Activated naive CD4-positive, alpha-beta T cell treated with anti-CD3 and anti-CD28 coated beads, Interleukin-2, amount 50 U/mL, for 24 hours (primary cell): ENCODE results near the gene MPO.
A peak's percentile ranks its signal among the peaks of the same experiment; 100 is the strongest.

Experiments used
- H3K27ac Mint-ChIP-seq: one replicate; pipeline ENCODE4 v1.8.0; 2021; ENCODE audit warnings: mild to moderate bottlenecking, mixed read lengths
- H3K27me3 Mint-ChIP-seq: one replicate; pipeline ENCODE4 v1.8.0; 2021; ENCODE audit warnings: mixed read lengths
- H3K36me3 Mint-ChIP-seq: one replicate; pipeline ENCODE4 v1.8.0; 2021; ENCODE audit warnings: mixed read lengths
- H3K4me1 Mint-ChIP-seq: one replicate; pipeline ENCODE4 v1.8.0; 2021; ENCODE audit warnings: mixed read lengths
- H3K4me3 Mint-ChIP-seq: one replicate; pipeline ENCODE4 v1.8.0; 2021; ENCODE audit warnings: mild to moderate bottlenecking, mixed read lengths
- H3K9me3 Mint-ChIP-seq: one replicate; pipeline ENCODE4 v1.8.0; 2021; ENCODE audit warnings: mixed read lengths

The MPO gene

GRCh38 chr17:58302919-58303585 is 22.3 kb upstream of the MPO start:
- Mint-ChIP-seq H3K4me3 (no peak overlapping the region), H3K27me3 (no peaks in the 10 kb centered on the region), H3K4me1 (no peaks in the 10 kb centered on the region), H3K27ac (no peak overlapping the region), H3K36me3 (no peaks in the 10 kb centered on the region), H3K9me3 (no peaks in the 10 kb centered on the region)

- no peak overlapping the region for H3K4me3 Mint-ChIP-seq
- no peaks in the 10 kb centered on the region for H3K27me3 Mint-ChIP-seq
- H3K36me3 Mint-ChIP-seq: no peaks in the 10 kb centered on the region
- H3K9me3 Mint-ChIP-seq: no peaks in the 10 kb centered on the region
- no peaks in the 10 kb centered on the region for H3K4me1 Mint-ChIP-seq
- no peak overlapping the region for H3K27ac Mint-ChIP-seq
Observed at GRCh38 chr17:58302171-58302918, 21.6 kb upstream of the MPO start.

GRCh38 chr17:58301504-58302150 is 20.9 kb upstream of the MPO start:
- Mint-ChIP-seq H3K4me1 (no peaks in the 10 kb centered on the region), H3K9me3 (no peaks in the 10 kb centered on the region), H3K4me3 (no peak overlapping the region), H3K27ac (no peak overlapping the region), H3K27me3 (no peaks in the 10 kb centered on the region), H3K36me3 (no peaks in the 10 kb centered on the region)

GRCh38 chr17:58300336-58300735 is 19.6 kb upstream of the MPO start:
- no peaks in the 10 kb centered on the region for H3K36me3 Mint-ChIP-seq
- H3K4me1 Mint-ChIP-seq: no peaks in the 10 kb centered on the region
- no peaks in the 10 kb centered on the region for H3K27me3 Mint-ChIP-seq
- no peak overlapping the region for H3K27ac Mint-ChIP-seq
- no peaks in the 10 kb centered on the region for H3K9me3 Mint-ChIP-seq
- no peak overlapping the region for H3K4me3 Mint-ChIP-seq

- Mint-ChIP-seq H3K36me3 (peaks cover 1% of the 10 kb centered on the region), H3K9me3 (peaks cover 5% of the 10 kb centered on the region), H3K27me3 (peaks cover 2% of the 10 kb centered on the region), H3K27ac (peak overlapping the region; percentile 17), H3K4me1 (no peaks in the 10 kb centered on the region), H3K4me3 (no peak overlapping the region)
Observed at GRCh38 chr17:58294034-58294433, 13.3 kb upstream of the MPO start.

GRCh38 chr17:58291246-58291645 is 10.5 kb upstream of the MPO start:
- H3K9me3 Mint-ChIP-seq: peaks cover 5% of the 10 kb centered on the region
- H3K4me1 Mint-ChIP-seq: no peaks in the 10 kb centered on the region
- peaks cover 1% of the 10 kb centered on the region for H3K36me3 Mint-ChIP-seq
- H3K4me3 Mint-ChIP-seq: no peak overlapping the region
- no peak overlapping the region for H3K27ac Mint-ChIP-seq
- peaks cover 3% of the 10 kb centered on the region for H3K27me3 Mint-ChIP-seq

GRCh38 chr17:58289869-58290268 is 9.1 kb upstream of the MPO start:
- Mint-ChIP-seq H3K36me3 (peaks cover 1% of the 10 kb centered on the region), H3K4me1 (no peaks in the 10 kb centered on the region), H3K4me3 (no peak overlapping the region), H3K27ac (no peak overlapping the region), H3K9me3 (peaks cover 5% of the 10 kb centered on the region), H3K27me3 (peaks cover 3% of the 10 kb centered on the region)

- H3K4me1 Mint-ChIP-seq: no peaks in the 10 kb centered on the region
- no peaks in the 10 kb centered on the region for H3K36me3 Mint-ChIP-seq
- H3K4me3 Mint-ChIP-seq: no peak overlapping the region
- H3K27me3 Mint-ChIP-seq: peaks cover 1% of the 10 kb centered on the region
- no peaks in the 10 kb centered on the region for H3K9me3 Mint-ChIP-seq
- H3K27ac Mint-ChIP-seq: no peak overlapping the region
Observed at GRCh38 chr17:58285422-58285810, 4.7 kb upstream of the MPO start.

- H3K27me3 Mint-ChIP-seq: peaks cover 2% of the 10 kb centered on the region
- H3K4me3 Mint-ChIP-seq: no peak overlapping the region
- peaks cover under 1% of the 10 kb centered on the region for H3K4me1 Mint-ChIP-seq
- H3K27ac Mint-ChIP-seq: no peak overlapping the region
- H3K36me3 Mint-ChIP-seq: no peaks in the 10 kb centered on the region
- no peaks in the 10 kb centered on the region for H3K9me3 Mint-ChIP-seq
Observed at GRCh38 chr17:58284613-58285421, 4.1 kb upstream of the MPO start.

GRCh38 chr17:58283674-58284612 is 3.2 kb upstream of the MPO start:
- H3K4me3 Mint-ChIP-seq: no peak overlapping the region

GRCh38 chr17:58282442-58282841 is 1.7 kb upstream of the MPO start:
- H3K27ac Mint-ChIP-seq: no peak overlapping the region
- H3K27me3 Mint-ChIP-seq: peaks cover 8% of the 10 kb centered on the region
- H3K4me3 Mint-ChIP-seq: no peak overlapping the region

More at GRCh38 chr17:58283674-58284612, 3.2 kb upstream of the MPO start:
- no peaks in the 10 kb centered on the region for H3K9me3 Mint-ChIP-seq
- no peaks in the 10 kb centered on the region for H3K36me3 Mint-ChIP-seq
- peaks cover 6% of the 10 kb centered on the region for H3K27me3 Mint-ChIP-seq
- no peak overlapping the region for H3K27ac Mint-ChIP-seq
- H3K4me1 Mint-ChIP-seq: peaks cover 5% of the 10 kb centered on the region

GRCh38 chr17:58281511-58282011 is 826 bp upstream of the MPO start:
- Mint-ChIP-seq H3K36me3 (no peaks in the 10 kb centered on the region), H3K27ac (no peak overlapping the region), H3K4me3 (no peak overlapping the region), H3K27me3 (peaks cover 8% of the 10 kb centered on the region), H3K9me3 (no peaks in the 10 kb centered on the region), H3K4me1 (peaks cover 5% of the 10 kb centered on the region)

More at GRCh38 chr17:58282442-58282841, 1.7 kb upstream of the MPO start:
- Mint-ChIP-seq H3K9me3 (no peaks in the 10 kb centered on the region), H3K36me3 (no peaks in the 10 kb centered on the region), H3K4me1 (peaks cover 5% of the 10 kb centered on the region)

GRCh38 chr17:58279736-58280479 is 827 bp downstream of the MPO start:
- no peaks in the 10 kb centered on the region for H3K36me3 Mint-ChIP-seq
- H3K9me3 Mint-ChIP-seq: no peaks in the 10 kb centered on the region
- H3K4me3 Mint-ChIP-seq: no peak overlapping the region
- peaks cover 10% of the 10 kb centered on the region for H3K27me3 Mint-ChIP-seq
- H3K27ac Mint-ChIP-seq: no peak overlapping the region
- H3K4me1 Mint-ChIP-seq: peaks cover 5% of the 10 kb centered on the region
